IMR-90 (cell line): ENCODE measurements around the gene PLEKHJ1. TPM values are rescaled to one million over a fixed set of nuclear protein-coding genes. Genes with fewer than 3 reads are reported as not detected.

Experiments
- ATAC-seq: fragments of 200-7000 bp; cut with Tn5 transposase; 2 replicates; pipeline ENCODE4 v1.9.1; 2020; ENCODE audit warnings: low read depth, mild to moderate bottlenecking, moderate library complexity
- BruUV-seq: library from RNA; stranded (reverse); fragments of 400-500 nt; replicated peaks from 2 replicates; lab custom pipeline; 2021; lab: Mats Ljungman, UMichigan
- CTCF ChIA-PET: fragments of 300-600 bp; formaldehyde crosslinking; extraction: SDS; loops from one replicate; lab custom pipeline; 2021; ENCODE audit warnings: antibody characterized with exemption; lab: Yijun Ruan, JAX
- POLR2A ChIA-PET: fragments of 300-600 bp; sonication (Branson Sonifier 250); formaldehyde crosslinking; loops from one replicate; lab custom pipeline; 2022; ENCODE audit warnings: antibody characterized with exemption; ENCODE audit not compliant: unreplicated experiment; lab: Charles Lee
- DNase-seq: peaks from one replicate; pipeline ENCODE4 v3.0.0; 2013
- H2AFZ ChIP-seq: replicated peaks from 2 replicates; pipeline ENCODE3; 2013; ENCODE audit warnings: low read length, mild to moderate bottlenecking; ENCODE audit not compliant: poor library complexity
- H2AK5ac ChIP-seq: 2 replicates; pipeline ENCODE4 v1.6.1; 2013; ENCODE audit warnings: low read depth, low read length, inconsistent platforms
- H2AK9ac ChIP-seq: replicated peaks from 2 replicates; pipeline ENCODE3; 2013; ENCODE audit warnings: mild to moderate bottlenecking, low read depth, low read length, moderate library complexity; ENCODE audit not compliant: poor library complexity
- H2BK120ac ChIP-seq: 2 replicates; pipeline ENCODE4 v1.6.1; 2013; ENCODE audit warnings: low read depth, low read length, inconsistent platforms
- H2BK15ac ChIP-seq: 3 replicates; pipeline ENCODE4 v1.6.1; 2013; ENCODE audit warnings: low read depth, low read length, inconsistent platforms
- H2BK20ac ChIP-seq: 2 replicates; pipeline ENCODE4 v1.6.1; 2013; ENCODE audit warnings: low read depth, mild to moderate bottlenecking, inconsistent platforms, low read length, moderate library complexity
- H2BK5ac ChIP-seq: 2 replicates; pipeline ENCODE4 v1.6.1; 2013; ENCODE audit warnings: mild to moderate bottlenecking, low read depth, low read length, inconsistent platforms; ENCODE audit not compliant: poor library complexity, severe bottlenecking
- H3K14ac ChIP-seq: replicated peaks from 2 replicates; pipeline ENCODE4 v1.6.1; 2013; ENCODE audit warnings: low read depth, low read length, inconsistent platforms
- H3K18ac ChIP-seq: 2 replicates; pipeline ENCODE4 v1.6.1; 2013; ENCODE audit warnings: low read depth, low read length, control low read depth
- H3K23ac ChIP-seq: 2 replicates; pipeline ENCODE4 v1.6.1; 2013; ENCODE audit warnings: low read depth, low read length, inconsistent platforms
- H3K27ac ChIP-seq: 2 replicates; pipeline ENCODE4 v1.5.1; 2013; ENCODE audit warnings: mild to moderate bottlenecking, control low read depth, low read length; ENCODE audit not compliant: insufficient read depth
- H3K27me3 ChIP-seq: 2 replicates; pipeline ENCODE4 v1.6.1; 2013; ENCODE audit warnings: low read length; ENCODE audit not compliant: control insufficient read depth, insufficient read depth
- H3K36me3 ChIP-seq: 2 replicates; pipeline ENCODE4 v1.6.1; 2013; ENCODE audit warnings: low read length, mixed read lengths; ENCODE audit not compliant: control insufficient read depth, insufficient read depth
- H3K4ac ChIP-seq: 2 replicates; pipeline ENCODE4 v1.6.1; 2013; ENCODE audit warnings: low read depth, low read length, inconsistent platforms
- H3K4me1 ChIP-seq: 2 replicates; pipeline ENCODE4 v1.6.1; 2013; ENCODE audit warnings: low read length, mixed read lengths; ENCODE audit not compliant: control insufficient read depth, insufficient read depth
- H3K4me2 ChIP-seq: 2 replicates; pipeline ENCODE4 v1.6.1; 2013; ENCODE audit warnings: low read depth, mild to moderate bottlenecking, control low read depth, low read length, moderate library complexity
- H3K4me3 ChIP-seq: 2 replicates; pipeline ENCODE4 v1.5.1; 2013; ENCODE audit warnings: low read depth, mild to moderate bottlenecking, control low read depth, low read length, moderate library complexity; ENCODE audit not compliant: insufficient read depth
- H3K56ac ChIP-seq: 2 replicates; pipeline ENCODE4 v1.6.1; 2013; ENCODE audit warnings: low read length, inconsistent platforms; ENCODE audit not compliant: insufficient read depth; ENCODE audit errors: extremely low read depth
- H3K79me1 ChIP-seq, 2 experiments: 2 replicates each; pipeline ENCODE4 v1.6.1; 2013; ENCODE audit warnings: low read length in 2 of 2, inconsistent platforms in 1 of 2, low read depth in 1 of 2
- H3K9ac ChIP-seq: 2 replicates; pipeline ENCODE4 v1.6.1; 2013; ENCODE audit warnings: low read depth, low read length, control low read depth
- H3K9me1 ChIP-seq: 2 replicates; pipeline ENCODE4 v1.6.1; 2013; ENCODE audit warnings: low read length, inconsistent platforms; ENCODE audit not compliant: insufficient read depth
- H3K9me3 ChIP-seq: 2 replicates; pipeline ENCODE4 v1.6.1; 2013; ENCODE audit warnings: low read length; ENCODE audit not compliant: control insufficient read depth, insufficient read depth
- H4K20me1 ChIP-seq: 2 replicates; pipeline ENCODE4 v1.6.1; 2013; ENCODE audit warnings: low read length, inconsistent platforms; ENCODE audit not compliant: insufficient read depth
- H4K5ac ChIP-seq: 2 replicates; pipeline ENCODE4 v1.6.1; 2013; ENCODE audit warnings: mild to moderate bottlenecking, low read depth, low read length, control low read depth
- H4K8ac ChIP-seq, 2 experiments: 2 replicates each; pipeline ENCODE4 v1.6.1; 2013; ENCODE audit warnings: low read depth in 2 of 2, low read length in 2 of 2, control low read depth in 1 of 2, inconsistent platforms in 1 of 2
- H4K91ac ChIP-seq: 2 replicates; pipeline ENCODE4 v1.6.1; 2013; ENCODE audit warnings: low read depth, low read length, inconsistent platforms; ENCODE audit not compliant: insufficient read depth
- BHLHE40 ChIP-seq: fragments of 150-350 bp; IDR thresholded peaks from 2 replicates; pipeline ENCODE4 v1.6.1; 2016; ENCODE audit warnings: mild to moderate bottlenecking, low read depth, low read length
- CEBPB ChIP-seq: IDR thresholded peaks from 2 replicates; pipeline ENCODE4 v1.6.1; 2012; ENCODE audit warnings: low read depth, low read length, improper control_type of control experiment
- CHD1 ChIP-seq: IDR thresholded peaks from 2 replicates; pipeline ENCODE4 v1.6.1; 2012; ENCODE audit warnings: low read depth, low read length, improper control_type of control experiment
- FOS ChIP-seq: fragments of 150-350 bp; IDR thresholded peaks from 2 replicates; pipeline ENCODE4 v1.6.1; 2016; ENCODE audit warnings: low read depth, low read length
- MAFK ChIP-seq: IDR thresholded peaks from 2 replicates; pipeline ENCODE4 v1.6.1; 2012; ENCODE audit warnings: low read depth, low read length, improper control_type of control experiment
- MAZ ChIP-seq: IDR thresholded peaks from 2 replicates; pipeline ENCODE4 v1.6.1; 2012; ENCODE audit warnings: low read depth, mild to moderate bottlenecking, low read length, improper control_type of control experiment, moderate library complexity, borderline replicate concordance
- POLR2A ChIP-seq: IDR thresholded peaks from 2 replicates; pipeline ENCODE4 v1.6.1; 2012; ENCODE audit warnings: mild to moderate bottlenecking, low read depth, low read length
- RCOR1 ChIP-seq: IDR thresholded peaks from 2 replicates; pipeline ENCODE4 v1.6.1; 2012; ENCODE audit warnings: mild to moderate bottlenecking, low read length, improper control_type of control experiment; ENCODE audit not compliant: insufficient replicate concordance
- RFX5 ChIP-seq: IDR thresholded peaks from 2 replicates; pipeline ENCODE4 v1.8.0; 2012; ENCODE audit warnings: low read depth, mild to moderate bottlenecking, low read length, moderate library complexity
- SMC3 ChIP-seq: fragments of 150-350 bp; IDR thresholded peaks from 2 replicates; pipeline ENCODE4 v1.6.1; 2016; ENCODE audit warnings: low read depth, mild to moderate bottlenecking, antibody characterized with exemption, low read length, moderate library complexity
- WGBS, 2 experiments: methylation state at CpG; one replicate each; pipeline versions ENCODE4 v1.1.5 to v1.1.7; 2013; ENCODE audit warnings: missing lambda C conversion rate in 2 of 2; ENCODE audit not compliant: insufficient read length in 1 of 2; ENCODE audit errors: extremely low coverage in 2 of 2; 5-methylcytosine and 5-hydroxymethylcytosine counted together
- dilution Hi-C: fragments of 300-500 bp; cut with HindIII; formaldehyde crosslinking; loops from one replicate; pipeline ENCODE4 v1.14.3; 2018; ENCODE audit warnings: low sequenced_read_pairs; ENCODE audit not compliant: unreplicated experiment
- in situ Hi-C: fragments of 300-500 bp; cut with MboI; formaldehyde crosslinking; loops from 3 replicates; pipeline ENCODE4 v1.14.3; 2019; ENCODE audit warnings: low sequenced_read_pairs, inconsistent platforms, mixed read lengths
- intact Hi-C: fragments of 100-400 bp; cut with micrococcal nuclease; formaldehyde crosslinking; loops from 2 replicates; pipeline ENCODE4 v1.10.0; 2022
- polyA plus RNA-seq, 3 experiments: library from polyadenylated mRNA; depleted of rRNA; stranded (reverse); fragments of >200 nt; gene quantifications; 2 replicates each; pipeline ENCODE4 v1.2.3, GENCODE V29; 2012; ENCODE audit warnings: low replicate concordance in 1 of 3
- total RNA-seq: library from RNA; depleted of rRNA; stranded (reverse); fragments of >200 nt; gene quantifications from 2 replicates; pipeline ENCODE4 v1.2.3, GENCODE V29; 2012
- TF ChIP-seq, protein P1 (sequence below): fragments of 150-350 bp; IDR thresholded peaks from 2 replicates; pipeline ENCODE4 v1.6.1; 2017; ENCODE audit warnings: mild to moderate bottlenecking, antibody characterized with exemption, low read length, low read depth
- TF ChIP-seq, protein P2 (sequence below): conservative IDR thresholded peaks from 2 replicates; pipeline ENCODE4 v1.5.1; 2012; ENCODE audit warnings: mild to moderate bottlenecking, low read depth, low read length, improper control_type of control experiment
- TF ChIP-seq, protein P3 (sequence below): fragments of 150-350 bp; IDR thresholded peaks from 2 replicates; pipeline ENCODE4 v1.6.1; 2016; ENCODE audit warnings: low read depth, mild to moderate bottlenecking, low read length, moderate library complexity, borderline replicate concordance

PLEKHJ1 gene
- total and polyA plus RNA-seq, 2 of the 4 experiments (the other 2 are of a cell fraction) = 31.7 to 62.8 TPM

DNA sequence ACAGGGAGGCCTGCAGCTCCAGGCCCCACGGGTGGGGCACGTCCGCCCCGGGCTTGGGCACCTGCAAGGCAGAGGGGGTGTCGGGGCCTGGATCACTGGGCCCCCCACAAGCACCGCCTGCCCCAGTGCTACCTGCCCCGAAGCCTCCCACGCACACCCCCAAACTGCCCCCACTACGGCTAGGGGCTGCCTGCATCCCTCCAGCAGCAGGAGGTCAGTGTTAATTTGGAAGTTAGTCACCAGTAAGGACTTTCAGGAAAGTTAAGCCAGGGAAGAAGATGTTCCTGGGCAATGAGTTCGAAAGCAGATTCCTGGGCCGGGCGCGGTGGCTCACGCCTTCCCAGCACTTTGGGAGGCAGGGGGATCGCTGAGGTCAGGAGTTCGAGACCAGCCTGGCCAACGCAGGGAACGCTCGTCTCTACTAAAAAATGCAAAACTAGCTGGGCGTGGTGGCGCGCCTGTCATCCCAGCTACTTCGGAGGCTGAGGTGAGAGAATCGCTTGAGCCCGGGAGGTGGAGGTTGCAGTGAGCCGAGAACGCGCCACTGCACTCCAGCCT is 40.4 kb upstream of the PLEKHJ1 start:
- Histone ChIP-seq H3K9me3 (no peaks in the 10 kb centered on the region), H4K5ac (no peak overlapping the region), H3K4me2 (no peak overlapping the region), H3K23ac (no peak overlapping the region), H4K8ac (no peak overlapping the region), H2BK5ac (no peak overlapping the region), H2AK9ac (peak overlapping the region; percentile 24), H4K20me1 (peaks cover 56% of the 10 kb centered on the region), H4K91ac (no peak overlapping the region), H3K79me1 (peaks cover 7 to 42% of the 10 kb centered on the region in 2 experiments), H3K4me3 (no peak overlapping the region), H3K27me3 (no peaks in the 10 kb centered on the region), H2BK20ac (no peak overlapping the region), H3K36me3 (peaks cover 31% of the 10 kb centered on the region), H2AFZ (no peak overlapping the region), H3K9me1 (no peaks in the 10 kb centered on the region; the same call in 1 of the 2 replicates), H2BK120ac (no peak overlapping the region), H2AK5ac (no peak overlapping the region), H3K4me1 (peaks cover 14% of the 10 kb centered on the region), H3K18ac (no peak overlapping the region), H2BK15ac (no peak overlapping the region), H3K27ac (no peak overlapping the region), H3K9ac (no peak overlapping the region), H3K14ac (no peak overlapping the region), H3K56ac (no peak overlapping the region), H3K4ac (no peak overlapping the region)
- no peak for ATAC-seq
- DNase-seq = no peak
- WGBS, 2 experiments = 96% methylated on average over 10 of the region's 28 CpGs; no CpG with 5 or more reads in 1 of the 2 experiments
- in situ Hi-C loops (loop anchor here (10.0 kb wide), 1 partner anchor 338 kb away; no protein-coding TSS in a partner anchor), intact Hi-C loops (no loop called here), dilution Hi-C loops (no loop called here)
- TF ChIP-seq CHD1 (no peak), RFX5 (no peak), RCOR1 (no peak), FOS (no peak), MAZ (no peak), POLR2A (no peak), BHLHE40 (no peak), MAFK (no peak), SMC3 (no peak), CEBPB (no peak)
- TF ChIP-seq, protein P1, sequence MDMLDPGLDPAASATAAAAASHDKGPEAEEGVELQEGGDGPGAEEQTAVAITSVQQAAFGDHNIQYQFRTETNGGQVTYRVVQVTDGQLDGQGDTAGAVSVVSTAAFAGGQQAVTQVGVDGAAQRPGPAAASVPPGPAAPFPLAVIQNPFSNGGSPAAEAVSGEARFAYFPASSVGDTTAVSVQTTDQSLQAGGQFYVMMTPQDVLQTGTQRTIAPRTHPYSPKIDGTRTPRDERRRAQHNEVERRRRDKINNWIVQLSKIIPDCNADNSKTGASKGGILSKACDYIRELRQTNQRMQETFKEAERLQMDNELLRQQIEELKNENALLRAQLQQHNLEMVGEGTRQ = no peak
- TF ChIP-seq, protein P2, sequence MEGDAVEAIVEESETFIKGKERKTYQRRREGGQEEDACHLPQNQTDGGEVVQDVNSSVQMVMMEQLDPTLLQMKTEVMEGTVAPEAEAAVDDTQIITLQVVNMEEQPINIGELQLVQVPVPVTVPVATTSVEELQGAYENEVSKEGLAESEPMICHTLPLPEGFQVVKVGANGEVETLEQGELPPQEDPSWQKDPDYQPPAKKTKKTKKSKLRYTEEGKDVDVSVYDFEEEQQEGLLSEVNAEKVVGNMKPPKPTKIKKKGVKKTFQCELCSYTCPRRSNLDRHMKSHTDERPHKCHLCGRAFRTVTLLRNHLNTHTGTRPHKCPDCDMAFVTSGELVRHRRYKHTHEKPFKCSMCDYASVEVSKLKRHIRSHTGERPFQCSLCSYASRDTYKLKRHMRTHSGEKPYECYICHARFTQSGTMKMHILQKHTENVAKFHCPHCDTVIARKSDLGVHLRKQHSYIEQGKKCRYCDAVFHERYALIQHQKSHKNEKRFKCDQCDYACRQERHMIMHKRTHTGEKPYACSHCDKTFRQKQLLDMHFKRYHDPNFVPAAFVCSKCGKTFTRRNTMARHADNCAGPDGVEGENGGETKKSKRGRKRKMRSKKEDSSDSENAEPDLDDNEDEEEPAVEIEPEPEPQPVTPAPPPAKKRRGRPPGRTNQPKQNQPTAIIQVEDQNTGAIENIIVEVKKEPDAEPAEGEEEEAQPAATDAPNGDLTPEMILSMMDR = no peak
- TF ChIP-seq, protein P3, sequence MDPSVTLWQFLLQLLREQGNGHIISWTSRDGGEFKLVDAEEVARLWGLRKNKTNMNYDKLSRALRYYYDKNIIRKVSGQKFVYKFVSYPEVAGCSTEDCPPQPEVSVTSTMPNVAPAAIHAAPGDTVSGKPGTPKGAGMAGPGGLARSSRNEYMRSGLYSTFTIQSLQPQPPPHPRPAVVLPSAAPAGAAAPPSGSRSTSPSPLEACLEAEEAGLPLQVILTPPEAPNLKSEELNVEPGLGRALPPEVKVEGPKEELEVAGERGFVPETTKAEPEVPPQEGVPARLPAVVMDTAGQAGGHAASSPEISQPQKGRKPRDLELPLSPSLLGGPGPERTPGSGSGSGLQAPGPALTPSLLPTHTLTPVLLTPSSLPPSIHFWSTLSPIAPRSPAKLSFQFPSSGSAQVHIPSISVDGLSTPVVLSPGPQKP = no peak
- ChIA-PET CTCF (no interaction called here), POLR2A (no interaction called here)
- BruUV-seq = no TSS peak
